Loucy (cell line): ENCODE results near the gene ZFAND3.

Experiments used
- EZH2phosphoT487 ChIP-seq: fragments of 200-600 bp; IDR thresholded peaks from 2 replicates; pipeline ENCODE4 v1.6.1; 2018; ENCODE audit warnings: antibody characterized with exemption, mild to moderate bottlenecking, moderate library complexity, borderline replicate concordance
- TF ChIP-seq, protein P1 (sequence below): fragments of 200-600 bp; sonication (generic); conservative IDR thresholded peaks from 2 replicates; pipeline ENCODE4 v1.5.1; 2014; ENCODE audit warnings: mild to moderate bottlenecking, antibody characterized with exemption, low read length

DNA sequence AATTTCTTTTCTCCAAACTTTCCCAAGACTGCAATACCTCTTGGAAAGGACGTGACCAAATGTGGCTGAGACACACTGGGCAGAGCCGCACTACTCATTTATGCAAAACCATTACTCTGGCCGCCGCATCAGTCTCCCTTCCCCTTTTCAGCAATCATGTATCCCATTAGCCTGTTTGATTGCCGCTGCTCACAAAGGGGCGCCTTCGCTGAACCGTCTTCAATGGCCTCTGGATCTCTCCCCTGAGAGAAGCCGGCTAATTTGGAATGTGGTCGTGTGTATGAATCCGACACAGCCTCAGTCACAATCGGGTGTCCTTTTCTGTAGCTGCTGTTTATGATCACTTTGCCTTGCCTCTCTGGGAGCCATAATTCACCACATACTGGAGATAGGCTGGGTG is 361.1 kb downstream of the ZFAND3 start:
- TF ChIP-seq, protein P1, sequence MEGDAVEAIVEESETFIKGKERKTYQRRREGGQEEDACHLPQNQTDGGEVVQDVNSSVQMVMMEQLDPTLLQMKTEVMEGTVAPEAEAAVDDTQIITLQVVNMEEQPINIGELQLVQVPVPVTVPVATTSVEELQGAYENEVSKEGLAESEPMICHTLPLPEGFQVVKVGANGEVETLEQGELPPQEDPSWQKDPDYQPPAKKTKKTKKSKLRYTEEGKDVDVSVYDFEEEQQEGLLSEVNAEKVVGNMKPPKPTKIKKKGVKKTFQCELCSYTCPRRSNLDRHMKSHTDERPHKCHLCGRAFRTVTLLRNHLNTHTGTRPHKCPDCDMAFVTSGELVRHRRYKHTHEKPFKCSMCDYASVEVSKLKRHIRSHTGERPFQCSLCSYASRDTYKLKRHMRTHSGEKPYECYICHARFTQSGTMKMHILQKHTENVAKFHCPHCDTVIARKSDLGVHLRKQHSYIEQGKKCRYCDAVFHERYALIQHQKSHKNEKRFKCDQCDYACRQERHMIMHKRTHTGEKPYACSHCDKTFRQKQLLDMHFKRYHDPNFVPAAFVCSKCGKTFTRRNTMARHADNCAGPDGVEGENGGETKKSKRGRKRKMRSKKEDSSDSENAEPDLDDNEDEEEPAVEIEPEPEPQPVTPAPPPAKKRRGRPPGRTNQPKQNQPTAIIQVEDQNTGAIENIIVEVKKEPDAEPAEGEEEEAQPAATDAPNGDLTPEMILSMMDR = no peak
- TF ChIP-seq EZH2phosphoT487 = no peak
